Measurements from ENCODE around the gene JUP. TPM values are rescaled to one million over a fixed set of nuclear protein-coding genes. Genes with fewer than 3 reads are reported as not detected.
A peak's percentile ranks its signal among the peaks of the same experiment; 100 is the strongest.

JUP gene
- total RNA-seq, 2 experiments from 2014 or later: 1.5 to 1.8 TPM

GRCh38 chr17:41811549-41812380 is 25.3 kb upstream of the JUP start, which contains the start of gene P3H4:
Gene P3H4 (minus strand): TSS chr17:41811949. CDS start chr17:41811915, 34 bp downstream.
- Mint-ChIP-seq H3K27me3 (peaks cover 7% of the 10 kb centered on the region), H3K36me3 (ENCODE audit: low read depth) (peaks cover 3% of the 10 kb centered on the region), H3K4me3 (peak within 1 kb of the TSS; percentile 79), H3K27ac (peak within 1 kb of the TSS; percentile 63), H3K9me3 (no peaks in the 10 kb centered on the region), H3K4me1 (ENCODE audit: low read depth) (peaks cover 21% of the 10 kb centered on the region)
- intact Hi-C loops (cut with micrococcal nuclease): no loop called here
- peak; percentile 67 for TF ChIP-seq CTCF (IDR thresholded peaks at IDR 0.05)
- ChIA-PET POLR2A (interaction anchor here (0.7 to 1.7 kb wide), 10 partner anchors 11 to 158 kb away, joined by 3 to 5 read pairs (median 4); partner anchors contain the start of gene NT5C3B), CTCF (interaction anchor here (0.9 to 3.9 kb wide), 15 partner anchors 9 to 163 kb away, joined by 3 to 35 read pairs (median 6); partner anchors contain the start of genes HAP1 and JUP)
- DNase-seq: peak; percentile 78
- peak; percentile 86 for ATAC-seq

- Mint-ChIP-seq H3K9me3 (no peaks in the 10 kb centered on the region), H3K27me3 (peaks cover 7% of the 10 kb centered on the region), H3K4me3 (peak overlapping the region; percentile 79), H3K27ac (no peak overlapping the region), H3K36me3 (ENCODE audit: low read depth) (peaks cover 3% of the 10 kb centered on the region), H3K4me1 (ENCODE audit: low read depth) (peaks cover 21% of the 10 kb centered on the region)
- POLR2A ChIA-PET: interaction anchor here (0.6 to 1.7 kb wide), 9 partner anchors 11 to 165 kb away, joined by 3 to 5 read pairs (median 4); no protein-coding TSS in a partner anchor
- TF ChIP-seq CTCF (IDR thresholded peaks at IDR 0.05): no peak
- intact Hi-C loops (cut with micrococcal nuclease): no loop called here
- DNase-seq: no peak
- CTCF ChIA-PET: interaction anchor here (0.7 to 3.9 kb wide), 16 partner anchors 9 to 163 kb away, joined by 3 to 35 read pairs (median 6); partner anchors contain the start of genes HAP1 and JUP
- peak; percentile 29 for ATAC-seq
Observed at GRCh38 chr17:41810659-41811548, 24.4 kb upstream of the JUP start.

GRCh38 chr17:41806685-41807445 is 20.4 kb upstream of the JUP start:
- intact Hi-C loops (cut with micrococcal nuclease): no loop called here
- ChIA-PET CTCF (interaction anchor here (1.2 to 10.0 kb wide), 2 partner anchors 19 to 69 kb away, joined by 3 to 97 read pairs; partner anchors contain the start of gene JUP), POLR2A (no interaction called here)
- peaks cover 2% of the 10 kb centered on the region for H3K27me3 Mint-ChIP-seq
- H3K27ac Mint-ChIP-seq: no peak overlapping the region
- no peaks in the 10 kb centered on the region for H3K9me3 Mint-ChIP-seq
- TF ChIP-seq CTCF (IDR thresholded peaks at IDR 0.05): no peak
- peaks cover 3% of the 10 kb centered on the region for H3K36me3 Mint-ChIP-seq (ENCODE audit: low read depth)
- no peak overlapping the region for H3K4me3 Mint-ChIP-seq
- DNase-seq (no peak), ATAC-seq (no peak)
- peaks cover 13% of the 10 kb centered on the region for H3K4me1 Mint-ChIP-seq (ENCODE audit: low read depth)

- Mint-ChIP-seq H3K27me3 (no peaks in the 10 kb centered on the region), H3K4me1 (ENCODE audit: low read depth) (peaks cover 3% of the 10 kb centered on the region), H3K27ac (no peak overlapping the region), H3K36me3 (ENCODE audit: low read depth) (no peaks in the 10 kb centered on the region), H3K4me3 (no peak overlapping the region), H3K9me3 (no peaks in the 10 kb centered on the region)
- no peak for DNase-seq
- ATAC-seq: no peak
- TF ChIP-seq CTCF (IDR thresholded peaks at IDR 0.05): no peak
- CTCF ChIA-PET: interaction anchor here (1.2 to 10.0 kb wide), 5 partner anchors 8 to 67 kb away, joined by 3 to 97 read pairs (median 35); partner anchors contain the start of genes HAP1, JUP and P3H4
- intact Hi-C loops (cut with micrococcal nuclease): no loop called here
- POLR2A ChIA-PET: interaction anchor here (0.7 kb wide), 1 partner anchor 15 kb away, joined by 3 read pairs; no protein-coding TSS in a partner anchor
Observed at GRCh38 chr17:41803049-41804020, 16.8 kb upstream of the JUP start.
